Progenitor cell of endocrine pancreas (in vitro differentiated cells): Measurements from ENCODE around the gene RBM18. TPM values are rescaled to one million over a fixed set of nuclear protein-coding genes. Genes with fewer than 3 reads are reported as not detected.

Experiments used
- DNase-seq: peaks from one replicate; pipeline ENCODE4 v3.0.0; 2021; ENCODE audit warnings: low spot score; ENCODE audit not compliant: unreplicated experiment
- H3K27ac Mint-ChIP-seq: 2 replicates; pipeline ENCODE4 v1.8.0; 2021; ENCODE audit warnings: mild to moderate bottlenecking, moderate library complexity, mixed read lengths
- H3K27me3 Mint-ChIP-seq: 2 replicates; pipeline ENCODE4 v1.8.0; 2021; ENCODE audit warnings: mixed read lengths
- H3K36me3 Mint-ChIP-seq: 2 replicates; pipeline ENCODE4 v1.8.0; 2022; ENCODE audit warnings: mixed read lengths; ENCODE audit not compliant: insufficient read depth
- H3K4me1 Mint-ChIP-seq: 2 replicates; pipeline ENCODE4 v1.8.0; 2021; ENCODE audit warnings: low read depth, mixed read lengths
- H3K4me3 Mint-ChIP-seq: 2 replicates; pipeline ENCODE4 v1.8.0; 2021; ENCODE audit warnings: low read depth, mild to moderate bottlenecking, moderate library complexity, mixed read lengths
- H3K9me3 Mint-ChIP-seq: 2 replicates; pipeline ENCODE4 v1.8.0; 2021; ENCODE audit warnings: low read depth, mixed read lengths
- total RNA-seq: library from RNA; stranded (reverse); gene quantifications from 2 replicates; pipeline ENCODE4 v1.2.1, GENCODE V29; 2021
- TF ChIP-seq, protein P1 (sequence below): fragments of 200-600 bp; sonication (generic); IDR thresholded peaks from one replicate; pipeline ENCODE4 v1.5.0; 2021; ENCODE audit warnings: antibody characterized with exemption, mild to moderate bottlenecking; ENCODE audit not compliant: unreplicated experiment

Gene RBM18
- total RNA-seq, 1 donor from 2014 or later = 23.6 TPM

DNA sequence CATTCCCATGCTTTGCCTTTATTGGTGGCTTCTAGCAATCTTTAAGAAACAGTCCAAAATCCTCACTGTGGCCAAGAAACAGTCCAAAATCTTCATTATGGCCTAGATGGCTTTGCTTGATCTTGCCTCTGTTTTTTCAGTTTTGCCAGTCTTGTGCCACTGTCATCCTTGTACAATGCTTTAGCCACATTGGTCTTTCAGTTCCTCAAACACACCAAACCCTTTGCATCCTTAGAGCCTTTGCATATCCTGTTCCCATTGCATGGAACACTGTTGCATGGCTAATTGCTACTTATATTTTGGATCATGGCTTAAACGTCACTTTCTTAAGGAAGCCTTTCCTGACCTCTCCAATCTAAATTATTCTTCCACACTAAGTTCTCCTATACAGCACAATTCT, 22.1 kb upstream of the RBM18 start:
- Mint-ChIP-seq H3K9me3 (no peaks in the 10 kb centered on the region), H3K4me3 (no peak overlapping the region), H3K4me1 (peaks cover 5% of the 10 kb centered on the region), H3K27ac (no peak overlapping the region), H3K36me3 (peaks cover 7% of the 10 kb centered on the region), H3K27me3 (no peaks in the 10 kb centered on the region)
- TF ChIP-seq, protein P1, sequence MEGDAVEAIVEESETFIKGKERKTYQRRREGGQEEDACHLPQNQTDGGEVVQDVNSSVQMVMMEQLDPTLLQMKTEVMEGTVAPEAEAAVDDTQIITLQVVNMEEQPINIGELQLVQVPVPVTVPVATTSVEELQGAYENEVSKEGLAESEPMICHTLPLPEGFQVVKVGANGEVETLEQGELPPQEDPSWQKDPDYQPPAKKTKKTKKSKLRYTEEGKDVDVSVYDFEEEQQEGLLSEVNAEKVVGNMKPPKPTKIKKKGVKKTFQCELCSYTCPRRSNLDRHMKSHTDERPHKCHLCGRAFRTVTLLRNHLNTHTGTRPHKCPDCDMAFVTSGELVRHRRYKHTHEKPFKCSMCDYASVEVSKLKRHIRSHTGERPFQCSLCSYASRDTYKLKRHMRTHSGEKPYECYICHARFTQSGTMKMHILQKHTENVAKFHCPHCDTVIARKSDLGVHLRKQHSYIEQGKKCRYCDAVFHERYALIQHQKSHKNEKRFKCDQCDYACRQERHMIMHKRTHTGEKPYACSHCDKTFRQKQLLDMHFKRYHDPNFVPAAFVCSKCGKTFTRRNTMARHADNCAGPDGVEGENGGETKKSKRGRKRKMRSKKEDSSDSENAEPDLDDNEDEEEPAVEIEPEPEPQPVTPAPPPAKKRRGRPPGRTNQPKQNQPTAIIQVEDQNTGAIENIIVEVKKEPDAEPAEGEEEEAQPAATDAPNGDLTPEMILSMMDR = no peak
- no peak for DNase-seq

GRCh38 chr9:122281368-122281767, 16.7 kb upstream of the RBM18 start:
- H3K4me3 Mint-ChIP-seq = no peak overlapping the region
- peak overlapping the region; percentile 17 for H3K27ac Mint-ChIP-seq
- TF ChIP-seq, protein P1 = no peak
- no peaks in the 10 kb centered on the region for H3K27me3 Mint-ChIP-seq
- H3K4me1 Mint-ChIP-seq = peaks cover 8% of the 10 kb centered on the region
- H3K9me3 Mint-ChIP-seq = peaks cover 3% of the 10 kb centered on the region
- H3K36me3 Mint-ChIP-seq = peaks cover 17% of the 10 kb centered on the region
- DNase-seq = no peak

DNA sequence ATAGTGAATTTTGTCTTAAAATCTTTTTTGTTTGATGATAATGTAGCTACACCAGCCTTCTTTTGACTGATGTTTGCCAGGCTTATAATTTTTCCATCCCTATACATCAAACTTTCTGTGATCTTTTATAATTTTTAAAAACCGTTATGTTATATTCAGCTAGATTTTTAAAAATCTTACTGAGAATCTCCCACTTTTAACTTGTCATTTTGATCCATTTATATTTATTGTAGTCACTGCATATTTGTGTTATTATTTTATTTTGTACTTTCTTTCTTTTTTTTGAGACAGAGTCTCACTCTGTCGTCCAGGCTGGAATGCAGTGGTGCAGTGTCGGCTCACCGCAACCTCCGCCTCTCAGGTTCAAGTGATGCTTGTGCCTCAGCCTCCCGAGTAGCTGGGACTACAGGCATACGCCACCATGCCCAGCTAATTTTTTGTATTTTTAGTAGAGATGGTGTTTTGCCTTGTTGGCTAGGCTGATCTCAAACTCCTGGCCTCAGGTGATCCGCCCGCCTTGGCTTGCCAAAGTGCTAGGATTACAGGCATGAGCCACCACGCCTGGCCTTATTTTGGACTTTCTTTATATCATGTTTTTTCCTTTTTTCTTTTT, 12.8 kb upstream of the RBM18 start:
- Mint-ChIP-seq H3K27ac (no peak overlapping the region), H3K4me3 (no peak overlapping the region), H3K9me3 (peaks cover 9% of the 10 kb centered on the region), H3K36me3 (peaks cover 43% of the 10 kb centered on the region), H3K4me1 (peaks cover 13% of the 10 kb centered on the region), H3K27me3 (no peaks in the 10 kb centered on the region)
- DNase-seq = no peak
- TF ChIP-seq, protein P1 = no peak

GRCh38 chr9:122276096-122276495, 11.5 kb upstream of the RBM18 start:
- Mint-ChIP-seq H3K9me3 (peaks cover 9% of the 10 kb centered on the region), H3K36me3 (peaks cover 41% of the 10 kb centered on the region), H3K4me3 (no peak overlapping the region), H3K27ac (no peak overlapping the region), H3K27me3 (no peaks in the 10 kb centered on the region), H3K4me1 (peaks cover 5% of the 10 kb centered on the region)
- DNase-seq = no peak
- TF ChIP-seq, protein P1 = no peak

DNA sequence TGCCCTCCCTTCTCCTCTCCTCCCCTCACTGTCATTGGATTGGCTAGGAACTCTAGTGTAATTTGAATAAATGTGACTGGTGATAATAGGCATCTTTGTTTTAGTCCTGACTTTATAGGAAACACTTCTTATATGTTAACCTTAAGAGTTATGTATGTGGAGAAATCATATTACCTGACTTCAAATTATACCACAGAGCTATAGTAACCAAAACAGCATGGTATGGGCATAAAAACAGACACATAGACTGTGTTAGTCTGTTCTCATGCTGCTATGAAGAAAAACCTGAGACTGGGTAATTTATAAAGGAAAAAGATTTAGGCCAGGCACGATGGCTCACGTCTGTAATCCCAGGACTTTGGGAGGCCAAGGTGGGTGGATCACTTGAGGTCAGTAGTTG, 9.4 kb upstream of the RBM18 start:
- peaks cover 5% of the 10 kb centered on the region for H3K4me1 Mint-ChIP-seq
- H3K9me3 Mint-ChIP-seq = peaks cover 9% of the 10 kb centered on the region
- TF ChIP-seq, protein P1 = no peak
- peaks cover 41% of the 10 kb centered on the region for H3K36me3 Mint-ChIP-seq
- no peak for DNase-seq
- H3K27me3 Mint-ChIP-seq = no peaks in the 10 kb centered on the region
- H3K27ac Mint-ChIP-seq = no peak overlapping the region
- no peak overlapping the region for H3K4me3 Mint-ChIP-seq
